ENCODE data around the gene NME4. TPM values are rescaled to one million over a fixed set of nuclear protein-coding genes. Genes with fewer than 3 reads are reported as not detected.
A peak's percentile ranks its signal among the peaks of the same experiment; 100 is the strongest.

Gene NME4
- total RNA-seq, 1 donor from 2014 or later = 101 TPM

DNA sequence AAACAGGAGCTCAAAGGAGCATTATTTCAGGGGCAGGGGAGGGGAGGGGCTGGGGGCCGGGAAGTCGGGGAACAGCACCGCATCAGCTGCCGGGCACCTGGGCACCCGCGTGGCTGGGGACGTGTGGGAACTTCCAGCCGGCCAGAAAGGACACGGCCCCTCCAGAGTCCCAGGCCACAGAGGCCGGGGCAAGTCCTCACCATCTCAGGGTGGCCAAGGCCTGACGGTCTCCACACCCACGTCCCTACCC, 16.3 kb upstream of the NME4 start:
- TF ChIP-seq, protein P1, sequence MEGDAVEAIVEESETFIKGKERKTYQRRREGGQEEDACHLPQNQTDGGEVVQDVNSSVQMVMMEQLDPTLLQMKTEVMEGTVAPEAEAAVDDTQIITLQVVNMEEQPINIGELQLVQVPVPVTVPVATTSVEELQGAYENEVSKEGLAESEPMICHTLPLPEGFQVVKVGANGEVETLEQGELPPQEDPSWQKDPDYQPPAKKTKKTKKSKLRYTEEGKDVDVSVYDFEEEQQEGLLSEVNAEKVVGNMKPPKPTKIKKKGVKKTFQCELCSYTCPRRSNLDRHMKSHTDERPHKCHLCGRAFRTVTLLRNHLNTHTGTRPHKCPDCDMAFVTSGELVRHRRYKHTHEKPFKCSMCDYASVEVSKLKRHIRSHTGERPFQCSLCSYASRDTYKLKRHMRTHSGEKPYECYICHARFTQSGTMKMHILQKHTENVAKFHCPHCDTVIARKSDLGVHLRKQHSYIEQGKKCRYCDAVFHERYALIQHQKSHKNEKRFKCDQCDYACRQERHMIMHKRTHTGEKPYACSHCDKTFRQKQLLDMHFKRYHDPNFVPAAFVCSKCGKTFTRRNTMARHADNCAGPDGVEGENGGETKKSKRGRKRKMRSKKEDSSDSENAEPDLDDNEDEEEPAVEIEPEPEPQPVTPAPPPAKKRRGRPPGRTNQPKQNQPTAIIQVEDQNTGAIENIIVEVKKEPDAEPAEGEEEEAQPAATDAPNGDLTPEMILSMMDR (IDR thresholded peaks at IDR 0.05; ENCODE audit: borderline replicate concordance) = no peak
- intact Hi-C loops (cut with micrococcal nuclease) = no loop called here
- Histone ChIP-seq H3K4me1 (peaks cover 59% of the 10 kb centered on the region), H3K27ac (replicated peaks) (peak overlapping the region; percentile 83), H3K27me3 (ENCODE audit: low read depth) (no peaks in the 10 kb centered on the region), H3K36me3 (peaks cover 20% of the 10 kb centered on the region), H3K4me3 (peak overlapping the region; percentile 77), H3K9me3 (replicated peaks) (no peaks in the 10 kb centered on the region)
- DNase-seq = no peak

DNA sequence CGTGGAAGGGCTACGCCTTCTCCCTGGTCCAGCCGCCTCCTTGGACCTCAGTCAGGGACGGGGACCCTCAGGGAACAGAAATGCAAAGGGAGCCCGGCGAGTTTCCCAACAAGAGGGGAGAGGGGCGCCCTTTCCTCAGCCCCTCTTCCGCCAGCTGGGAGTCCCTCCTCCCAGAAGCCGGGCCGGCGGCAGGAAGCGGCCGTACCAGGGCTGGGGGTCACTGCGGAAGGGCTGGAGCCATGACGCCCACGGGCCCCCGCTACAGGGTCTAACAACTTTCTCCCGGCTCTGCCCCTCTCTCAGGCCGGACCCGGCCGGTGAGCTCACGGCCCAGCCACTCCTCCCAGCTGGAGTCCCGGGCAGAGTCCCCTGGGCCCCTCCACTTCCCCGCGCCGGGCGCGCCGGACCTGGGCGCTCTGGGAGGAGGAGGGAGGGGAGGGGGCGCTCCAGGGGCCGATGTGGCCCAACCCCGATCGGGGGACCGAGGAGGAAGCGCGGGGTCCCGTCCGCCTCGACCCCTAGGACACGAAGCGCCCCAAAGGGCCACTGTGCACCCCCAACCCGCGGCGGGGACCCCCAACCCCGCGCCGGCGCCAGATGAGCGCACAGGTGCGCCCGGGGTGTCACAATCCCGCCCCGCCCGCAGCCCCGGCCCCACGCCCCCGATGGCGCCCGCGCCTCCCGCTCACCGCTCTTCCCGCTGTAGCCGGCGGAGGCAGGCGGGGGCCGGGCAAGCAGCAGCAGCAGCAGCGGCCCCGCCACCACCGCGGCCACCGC, 15.8 kb upstream of the NME4 start:
- Histone ChIP-seq H3K4me3 (peak overlapping the region; percentile 77), H3K27me3 (ENCODE audit: low read depth) (no peaks in the 10 kb centered on the region), H3K36me3 (peaks cover 15% of the 10 kb centered on the region), H3K4me1 (peaks cover 61% of the 10 kb centered on the region), H3K9me3 (replicated peaks) (no peaks in the 10 kb centered on the region), H3K27ac (replicated peaks) (peak overlapping the region; percentile 83)
- TF ChIP-seq, protein P1 (IDR thresholded peaks at IDR 0.05; ENCODE audit: borderline replicate concordance) = no peak
- no peak for DNase-seq
- intact Hi-C loops (cut with micrococcal nuclease) = no loop called here

DNA sequence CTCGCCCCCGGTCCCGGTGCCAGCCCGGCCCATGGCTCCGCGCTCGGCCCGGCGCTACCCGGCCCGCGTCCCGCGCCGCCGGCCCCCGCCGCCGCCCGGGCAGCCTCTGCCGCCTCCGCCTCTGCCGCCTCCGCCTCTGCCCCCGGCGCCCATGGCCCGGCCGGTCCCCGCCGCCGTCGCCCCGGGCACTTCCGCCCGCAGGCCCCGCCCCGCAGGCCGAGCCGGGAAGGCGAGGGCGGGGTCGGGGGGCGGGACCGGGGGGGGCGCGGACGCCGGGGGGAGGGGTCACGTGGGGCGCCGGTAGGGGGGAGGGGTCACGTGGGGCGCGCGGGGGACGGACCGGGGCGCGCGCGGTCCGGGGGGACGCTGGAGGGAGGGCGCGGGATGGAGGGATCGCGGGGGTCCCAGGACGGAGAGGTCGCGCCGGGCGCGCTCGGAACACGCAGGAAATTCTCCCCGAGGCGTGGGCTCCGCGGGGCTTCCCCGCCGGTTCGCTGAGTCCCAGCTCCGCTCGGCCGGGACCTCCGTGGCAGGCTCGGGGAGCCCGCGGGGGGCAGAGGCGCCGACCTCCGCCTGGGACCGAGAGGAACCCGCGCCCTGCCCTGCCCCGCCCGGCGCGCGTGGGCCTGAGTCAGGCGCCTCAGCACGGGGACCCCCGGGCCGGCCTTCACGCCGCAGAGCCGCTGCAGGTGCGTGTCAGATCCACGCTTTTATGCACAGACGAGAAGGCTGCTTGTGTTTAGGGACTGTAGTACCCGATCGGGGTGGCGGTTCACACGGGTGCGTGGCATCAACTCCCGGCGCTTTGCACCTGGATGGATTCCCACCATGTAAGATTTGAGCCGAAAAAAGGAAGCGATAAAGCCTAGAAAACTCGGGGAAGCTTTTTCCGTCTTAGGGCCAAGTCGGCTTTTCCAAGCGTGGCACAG, 14.9 kb upstream of the NME4 start, which contains the start of gene PGAP6:
Gene PGAP6 (minus strand): TSS at position 190 of the 929 bp plus-strand sequence. CDS start 157 bp downstream, at position 33.
- no peaks in the 10 kb centered on the region for H3K9me3 ChIP-seq (replicated peaks)
- H3K4me3 ChIP-seq = peak within 1 kb of the TSS; percentile 77
- peaks cover 68% of the 10 kb centered on the region for H3K4me1 ChIP-seq
- peak within 1 kb of the TSS; percentile 83 for H3K27ac ChIP-seq (replicated peaks)
- TF ChIP-seq, protein P1 (IDR thresholded peaks at IDR 0.05; ENCODE audit: borderline replicate concordance) = no peak
- intact Hi-C loops (cut with micrococcal nuclease) = no loop called here
- no peaks in the 10 kb centered on the region for H3K27me3 ChIP-seq (ENCODE audit: low read depth)
- H3K36me3 ChIP-seq = peaks cover 6% of the 10 kb centered on the region
- DNase-seq = peak; percentile 68

DNA sequence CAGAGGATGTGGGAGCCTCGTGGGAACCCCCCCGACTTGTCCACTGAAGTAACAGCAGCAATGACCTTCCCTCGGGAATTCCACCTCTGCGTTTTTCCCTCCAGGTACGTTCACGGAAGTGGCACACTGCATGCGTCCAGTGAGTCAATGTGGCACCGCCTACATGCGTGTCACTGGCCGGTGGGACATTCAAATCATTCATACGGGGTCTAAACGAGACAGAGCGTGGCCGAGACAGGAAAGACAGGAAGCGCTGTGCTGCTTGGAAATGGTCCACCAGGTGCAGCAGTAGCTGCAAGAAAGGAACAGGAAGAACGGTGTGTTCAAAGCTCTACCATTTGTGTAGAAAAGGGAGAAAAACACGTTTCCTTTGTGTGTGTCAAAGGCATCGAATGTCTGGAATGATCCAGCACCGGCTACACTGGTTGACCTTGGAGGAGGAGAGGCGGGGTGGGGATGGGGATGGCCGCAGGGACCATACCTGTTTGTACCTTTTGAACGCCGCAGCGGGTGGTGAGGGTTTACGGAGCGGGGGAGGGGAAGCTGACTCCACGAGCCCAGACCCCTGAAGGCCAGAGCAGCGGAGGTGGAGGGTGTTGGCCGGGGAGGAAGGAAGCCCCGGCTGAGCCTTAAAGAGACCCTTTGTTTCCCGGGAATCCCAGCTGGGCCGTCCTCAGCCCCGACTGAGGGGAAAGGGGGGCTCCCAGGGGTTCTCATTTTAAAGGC, 13.5 kb upstream of the NME4 start:
- TF ChIP-seq, protein P1 (IDR thresholded peaks at IDR 0.05; ENCODE audit: borderline replicate concordance) = no peak
- Histone ChIP-seq H3K27me3 (ENCODE audit: low read depth) (no peaks in the 10 kb centered on the region), H3K4me1 (peaks cover 76% of the 10 kb centered on the region), H3K27ac (replicated peaks) (peak overlapping the region; percentile 78), H3K4me3 (peak overlapping the region; percentile 77), H3K36me3 (no peaks in the 10 kb centered on the region), H3K9me3 (replicated peaks) (no peaks in the 10 kb centered on the region)
- intact Hi-C loops (cut with micrococcal nuclease) = no loop called here
- no peak for DNase-seq

DNA sequence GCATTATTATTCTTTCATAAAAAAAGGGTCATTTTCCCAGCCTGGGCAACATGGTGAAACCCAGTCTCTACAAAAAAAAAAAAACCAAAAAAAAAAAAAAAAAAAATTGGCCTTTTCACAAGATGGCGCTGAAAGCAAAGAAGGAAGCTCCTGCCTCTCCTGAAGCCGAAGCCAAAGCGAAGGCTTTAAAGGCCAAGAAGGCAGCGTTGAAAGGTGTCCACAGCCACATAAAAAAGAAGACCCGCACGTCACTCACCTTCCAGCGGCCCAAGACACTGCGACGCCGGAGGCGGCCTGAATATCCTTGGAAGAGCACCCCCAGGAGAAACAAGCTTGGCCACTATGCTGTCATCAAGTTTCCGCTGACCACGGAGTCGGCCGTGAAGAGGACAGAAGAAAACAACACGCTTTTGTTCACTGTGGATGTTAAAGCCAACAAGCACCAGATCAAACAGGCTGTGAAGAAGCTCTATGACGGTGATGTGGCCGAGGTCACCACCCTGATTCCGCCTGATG, 10.3 kb upstream of the NME4 start:
- Histone ChIP-seq H3K27me3 (ENCODE audit: low read depth) (no peaks in the 10 kb centered on the region), H3K9me3 (replicated peaks) (no peaks in the 10 kb centered on the region), H3K4me1 (peaks cover 58% of the 10 kb centered on the region), H3K27ac (replicated peaks) (peak overlapping the region; percentile 80), H3K4me3 (no peak overlapping the region), H3K36me3 (no peaks in the 10 kb centered on the region)
- no peak for DNase-seq
- intact Hi-C loops (cut with micrococcal nuclease) = no loop called here
- TF ChIP-seq, protein P1 (IDR thresholded peaks at IDR 0.05; ENCODE audit: borderline replicate concordance) = no peak

Measured in left ventricle myocardium inferior (tissue), 1 donor.